Activated effector memory CD4-positive, alpha-beta T cell treated with Interleukin-2 at 50 U/mL for 16 hours (primary cell): ENCODE results near the gene OR51E1.

ENCODE experiments used
- DNase-seq: peaks from one replicate; pipeline ENCODE4 v3.0.0-alpha.2; 2020

OR51E1 gene

DNA sequence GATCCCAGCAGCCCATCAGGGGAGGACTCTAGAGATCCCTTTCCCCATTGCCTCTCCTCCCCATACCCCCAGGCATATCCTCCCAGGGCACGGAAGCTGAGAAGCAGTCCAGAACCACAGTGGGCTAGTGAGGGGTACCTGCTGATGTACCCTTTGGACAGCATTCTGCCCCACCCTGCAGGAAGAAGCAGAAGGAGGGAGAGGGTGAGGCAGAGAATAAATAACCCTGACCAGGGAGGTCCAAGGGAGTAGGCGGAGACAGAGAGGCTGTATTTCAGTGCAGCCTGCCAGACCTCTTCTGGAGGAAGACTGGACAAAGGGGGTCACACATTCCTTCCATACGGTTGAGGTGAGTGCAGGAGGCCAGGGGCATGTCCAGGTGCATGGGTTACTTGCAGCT, at the start of gene OR51E1:
Gene OR51E1, plus strand, starts transcription at position 301 of the 400 bp plus-strand sequence. CDS start 8,545 bp downstream, outside the sequence.
- no peak for DNase-seq

DNA sequence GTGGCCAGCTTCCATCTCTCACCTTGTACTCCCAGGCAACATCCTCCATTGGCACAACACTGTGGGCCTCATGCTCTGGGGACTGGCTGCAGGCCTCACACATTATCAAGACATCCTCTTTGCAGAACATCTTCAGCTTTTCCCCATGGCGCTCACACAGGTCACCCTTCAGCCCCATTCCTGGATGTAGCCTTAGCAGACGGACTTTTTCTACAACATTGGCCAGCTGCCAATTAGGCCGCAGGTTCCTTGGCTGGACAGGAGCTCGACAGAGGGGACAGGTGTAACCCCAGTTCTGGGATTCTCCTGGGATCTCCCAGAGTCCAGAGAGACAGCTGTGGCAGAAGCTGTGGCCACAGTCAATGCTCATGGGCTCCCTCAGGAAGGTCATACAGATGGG, 38.7 kb upstream of the OR51E1 start:
- no peak for DNase-seq

DNA sequence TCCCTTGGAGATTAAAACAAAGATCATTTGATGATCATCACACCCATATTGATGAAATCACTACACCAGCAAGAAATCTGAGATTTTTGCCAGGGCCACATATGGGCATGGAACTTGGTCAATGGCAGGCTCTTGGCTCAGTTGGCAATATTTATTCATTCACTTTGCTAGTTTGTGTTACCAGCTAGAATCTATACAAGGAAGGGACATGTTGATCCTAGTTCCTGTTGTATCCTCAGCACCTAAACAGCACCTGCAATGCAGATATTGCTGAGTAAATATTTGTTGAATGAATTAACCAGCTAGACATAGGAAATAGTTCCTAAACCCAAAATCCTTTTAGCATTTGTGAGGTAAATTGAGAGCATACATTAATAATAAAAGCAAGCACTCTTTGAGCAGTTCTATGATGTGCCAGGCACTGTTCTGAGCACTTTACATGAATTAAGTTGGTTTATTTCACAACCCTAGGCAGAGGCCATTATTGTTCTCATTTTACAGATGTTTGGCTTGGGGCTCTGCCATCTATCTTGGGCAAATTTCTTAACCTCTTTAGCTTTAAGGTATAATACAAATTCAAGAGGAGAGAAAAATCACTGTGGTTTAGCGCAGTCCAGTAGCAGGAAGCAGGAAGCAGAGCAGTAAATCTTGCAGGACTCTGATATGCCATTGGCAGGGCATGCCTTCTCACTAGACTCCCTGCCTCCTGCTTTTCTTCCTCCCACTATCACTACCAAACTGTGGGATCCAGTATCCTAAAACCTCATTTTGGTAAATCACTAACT, 37.4 kb upstream of the OR51E1 start:
- DNase-seq: no peak

- DNase-seq: no peak
These were observed 36.7 kb upstream of the OR51E1 start for GRCh38 chr11:4607096-4607495.

DNA sequence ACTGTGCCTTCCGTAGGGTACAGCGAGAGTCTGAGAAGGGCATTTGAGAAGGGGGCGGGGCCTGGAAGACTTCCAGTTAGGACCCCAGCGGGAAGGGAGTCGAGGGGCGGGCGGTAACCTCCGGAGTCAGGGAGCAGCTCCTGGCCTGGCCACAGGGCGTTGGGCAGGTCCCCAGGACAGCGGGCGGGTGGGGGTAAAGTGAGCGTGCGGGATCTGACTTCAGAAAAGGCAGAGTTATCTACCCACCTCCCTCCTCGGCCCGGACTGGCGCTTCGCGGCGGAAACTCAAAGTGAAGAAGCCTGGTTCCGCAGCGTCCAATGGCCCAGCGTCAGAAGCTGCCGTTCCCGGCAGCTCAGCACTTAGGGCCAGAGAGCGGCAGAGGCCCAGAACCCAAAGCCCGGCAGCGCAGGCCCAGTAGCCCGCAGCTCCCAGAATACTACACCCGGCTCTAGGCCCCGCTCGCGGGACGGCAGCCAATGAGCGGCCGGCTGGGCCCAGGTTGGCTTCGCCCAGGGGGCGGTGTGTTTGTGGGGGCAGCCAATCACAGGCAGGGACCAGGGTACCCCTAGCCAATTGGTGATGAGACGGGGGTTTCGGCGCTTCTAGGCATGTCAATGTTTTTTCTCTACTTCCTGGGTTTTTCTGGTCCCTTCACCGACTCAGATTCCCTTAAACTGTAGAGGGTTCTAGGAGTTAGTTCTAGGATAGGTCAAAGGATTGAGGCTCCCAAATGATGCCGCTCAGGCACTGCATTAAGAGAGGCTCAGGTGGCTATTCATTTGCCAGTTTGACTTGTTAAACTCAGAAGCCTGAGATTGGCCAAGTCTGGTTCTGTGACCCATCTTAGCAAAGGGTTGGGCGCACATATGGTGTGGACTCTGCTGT, 35.8 kb upstream of the OR51E1 start, which contains the start of gene TRIM68:
Gene TRIM68, minus strand, starts transcription at position 451 of the 886 bp plus-strand sequence. CDS start 2,727 bp downstream, outside the sequence.
- peak; percentile 93 for DNase-seq

GRCh38 chr11:4610258-4610935, 33.4 kb upstream of the OR51E1 start:
- no peak for DNase-seq

GRCh38 chr11:4611986-4612385, 31.8 kb upstream of the OR51E1 start:
- no peak for DNase-seq

GRCh38 chr11:4615856-4616444, 27.8 kb upstream of the OR51E1 start:
- DNase-seq: no peak

DNA sequence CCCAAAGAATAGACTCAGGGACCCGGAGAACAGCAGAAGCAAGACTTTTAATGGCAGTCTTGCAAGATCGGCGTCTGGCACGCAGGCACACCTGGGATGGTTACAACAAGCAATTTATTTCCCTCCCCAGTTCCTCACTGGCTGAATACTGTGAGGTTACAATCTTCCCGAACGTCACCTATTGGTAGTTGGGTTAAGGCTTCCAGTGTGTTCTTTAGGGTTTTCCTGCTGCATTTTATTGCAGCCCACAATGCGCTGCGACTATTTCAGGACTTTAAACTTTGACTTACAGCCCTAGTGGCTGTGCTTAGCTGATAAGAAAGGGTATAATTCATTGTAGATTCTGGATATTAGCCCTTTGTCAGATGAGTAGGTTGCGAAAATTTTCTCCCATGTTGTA, 24.3 kb upstream of the OR51E1 start:
- DNase-seq: no peak

GRCh38 chr11:4626207-4627099, 17.3 kb upstream of the OR51E1 start:
- DNase-seq: no peak

DNA sequence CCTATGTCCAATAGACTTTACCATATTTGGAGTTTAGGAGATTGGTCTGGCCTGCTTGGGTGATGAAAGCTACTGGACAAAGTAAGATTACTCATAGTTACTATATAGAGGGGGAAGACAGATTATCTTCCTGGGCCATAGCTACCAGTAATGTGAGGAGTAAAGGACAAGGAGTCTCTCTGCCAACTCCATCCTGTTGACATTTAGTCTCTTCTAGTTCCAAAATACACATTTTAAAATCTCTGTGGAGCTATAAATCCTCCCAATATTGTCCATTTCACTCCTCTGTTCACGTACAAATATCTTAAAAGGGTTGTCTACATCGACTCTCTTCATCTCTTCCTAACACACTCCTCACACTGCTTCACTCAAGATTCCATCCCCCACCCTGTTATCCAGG, 7.6 kb upstream of the OR51E1 start:
- no peak for DNase-seq

- DNase-seq: peak; percentile 45
These were observed 6.7 kb upstream of the OR51E1 start, which contains the start of gene OR51D1 for GRCh38 chr11:4636962-4637661. Gene OR51D1, plus strand, starts transcription at chr11:4637477. Its CDS starts 2,314 bp downstream, at chr11:4639791.

- no peak for DNase-seq
These were observed 6.1 kb upstream of the OR51E1 start for GRCh38 chr11:4637662-4638047.

GRCh38 chr11:4639931-4640330, 3.9 kb upstream of the OR51E1 start:
- no peak for DNase-seq

- DNase-seq: no peak
These were observed 2.3 kb upstream of the OR51E1 start for GRCh38 chr11:4641501-4641900.

DNA sequence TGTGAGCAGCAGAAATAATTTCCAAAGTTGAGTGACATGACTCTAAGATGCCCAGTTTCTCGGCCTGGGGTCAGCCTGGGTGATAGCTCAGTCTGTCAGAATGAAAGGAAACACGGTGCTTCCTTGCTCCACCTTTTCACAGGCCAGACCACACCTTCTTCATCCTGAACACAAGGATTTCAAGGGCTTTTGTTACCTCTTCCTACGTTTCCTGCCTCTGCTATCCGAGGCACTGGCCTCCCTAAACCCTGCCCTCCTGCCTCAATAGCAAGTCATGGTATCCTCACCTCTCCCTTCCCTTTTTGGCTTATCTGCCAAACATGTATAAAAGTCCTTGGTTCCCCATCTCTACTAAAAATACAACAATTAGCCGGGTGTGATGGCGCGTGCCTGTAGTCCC, 1.7 kb upstream of the OR51E1 start:
- DNase-seq: no peak

- DNase-seq: no peak
These were observed 706 bp upstream of the OR51E1 start for GRCh38 chr11:4643076-4643475.

DNA sequence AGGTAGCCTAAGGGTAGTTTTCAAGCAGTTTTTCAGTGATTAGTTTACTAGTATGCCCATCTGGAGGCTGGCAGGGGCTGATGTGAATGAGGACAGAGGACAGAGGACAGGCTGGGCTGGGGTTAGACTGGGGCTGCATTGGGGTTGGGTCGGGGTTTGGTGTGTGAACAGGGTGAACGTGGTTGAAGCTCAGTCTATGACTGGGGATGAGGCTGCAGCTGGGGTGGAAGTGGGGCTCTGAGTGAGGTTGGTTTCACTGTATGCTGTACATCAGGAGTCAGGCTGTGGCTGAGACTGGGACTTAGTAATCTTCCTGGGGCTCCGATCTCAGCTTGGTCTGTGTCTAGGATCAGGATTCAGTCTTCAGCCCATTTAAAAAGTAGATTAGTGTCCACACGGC, 451 bp downstream of the OR51E1 start:
- no peak for DNase-seq

GRCh38 chr11:4645974-4646373, 2.2 kb downstream of the OR51E1 start:
- DNase-seq: no peak

DNA sequence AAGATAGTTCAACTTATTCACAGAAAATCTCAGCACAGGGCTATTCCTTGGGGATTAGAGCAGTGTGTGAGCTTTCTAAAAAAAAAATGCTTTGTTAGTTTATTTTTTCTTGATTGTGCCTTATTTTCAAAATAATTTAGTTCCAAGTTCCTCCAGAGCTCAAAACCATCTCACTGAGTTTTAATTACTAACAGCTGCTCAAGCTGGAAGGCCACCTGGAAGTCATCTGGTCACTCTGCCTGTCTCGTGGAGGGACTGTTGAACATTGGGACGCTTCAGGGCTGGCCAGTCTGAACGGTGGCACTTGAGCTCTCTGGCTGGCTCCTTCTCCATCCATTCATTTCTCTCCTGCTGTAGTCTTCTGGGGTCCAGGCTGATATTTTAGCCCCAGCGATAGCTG, 4.0 kb downstream of the OR51E1 start:
- DNase-seq: no peak
